ENCODE data around the gene LDHAL6B. TPM values are rescaled to one million over a fixed set of nuclear protein-coding genes. Genes with fewer than 3 reads are reported as not detected.

The LDHAL6B gene
- total RNA-seq, 1 donor from 2014 or later: not detected

GRCh38 chr15:59227021-59227420 lies 20.4 kb downstream of the LDHAL6B start:
- peaks cover 53% of the 10 kb centered on the region for H3K4me1 Mint-ChIP-seq (ENCODE audit: low read depth)
- no peak overlapping the region for H3K4me3 Mint-ChIP-seq (ENCODE audit: unreplicated experiment)
- H3K36me3 Mint-ChIP-seq (ENCODE audit: low read depth): peaks cover 36% of the 10 kb centered on the region
- H3K27me3 Mint-ChIP-seq (ENCODE audit: low read depth): no peaks in the 10 kb centered on the region
- no peak overlapping the region for H3K27ac Mint-ChIP-seq (ENCODE audit: unreplicated experiment)
- TF ChIP-seq CTCF (IDR thresholded peaks at IDR 0.05): no peak
- H3K9me3 Mint-ChIP-seq (ENCODE audit: low read depth): peaks cover 2% of the 10 kb centered on the region
- no peak for DNase-seq (ENCODE audit: low spot score)

- no peak for DNase-seq (ENCODE audit: low spot score)
- no peak for TF ChIP-seq CTCF (IDR thresholded peaks at IDR 0.05)
- Mint-ChIP-seq H3K9me3 (ENCODE audit: low read depth) (peaks cover 2% of the 10 kb centered on the region), H3K4me1 (ENCODE audit: low read depth) (peaks cover 45% of the 10 kb centered on the region), H3K27ac (ENCODE audit: unreplicated experiment) (no peak overlapping the region), H3K36me3 (ENCODE audit: low read depth) (peaks cover 29% of the 10 kb centered on the region), H3K27me3 (ENCODE audit: low read depth) (no peaks in the 10 kb centered on the region), H3K4me3 (ENCODE audit: unreplicated experiment) (no peak overlapping the region)
Measured at GRCh38 chr15:59229015-59229414, 22.4 kb downstream of the LDHAL6B start.

- DNase-seq (ENCODE audit: low spot score): no peak
- Mint-ChIP-seq H3K36me3 (ENCODE audit: low read depth) (peaks cover 29% of the 10 kb centered on the region), H3K9me3 (ENCODE audit: low read depth) (peaks cover 2% of the 10 kb centered on the region)
Measured at GRCh38 chr15:59229453-59229852, 22.8 kb downstream of the LDHAL6B start.

GRCh38 chr15:59230531-59231055 lies 23.9 kb downstream of the LDHAL6B start:
- peaks cover 2% of the 10 kb centered on the region for H3K9me3 Mint-ChIP-seq (ENCODE audit: low read depth)
- TF ChIP-seq CTCF (IDR thresholded peaks at IDR 0.05): no peak
- H3K36me3 Mint-ChIP-seq (ENCODE audit: low read depth): peaks cover 23% of the 10 kb centered on the region
- DNase-seq (ENCODE audit: low spot score): no peak
- no peaks in the 10 kb centered on the region for H3K27me3 Mint-ChIP-seq (ENCODE audit: low read depth)
- no peak overlapping the region for H3K4me3 Mint-ChIP-seq (ENCODE audit: unreplicated experiment)
- no peak overlapping the region for H3K27ac Mint-ChIP-seq (ENCODE audit: unreplicated experiment)
- peaks cover 32% of the 10 kb centered on the region for H3K4me1 Mint-ChIP-seq (ENCODE audit: low read depth)

More at GRCh38 chr15:59229453-59229852, 22.8 kb downstream of the LDHAL6B start:
- Mint-ChIP-seq H3K27me3 (ENCODE audit: low read depth) (no peaks in the 10 kb centered on the region), H3K4me1 (ENCODE audit: low read depth) (peaks cover 42% of the 10 kb centered on the region), H3K27ac (ENCODE audit: unreplicated experiment) (no peak overlapping the region), H3K4me3 (ENCODE audit: unreplicated experiment) (no peak overlapping the region)
- no peak for TF ChIP-seq CTCF (IDR thresholded peaks at IDR 0.05)

GRCh38 chr15:59232476-59232875 lies 25.8 kb downstream of the LDHAL6B start:
- TF ChIP-seq CTCF (IDR thresholded peaks at IDR 0.05): no peak
- H3K9me3 Mint-ChIP-seq (ENCODE audit: low read depth): no peaks in the 10 kb centered on the region
- no peak overlapping the region for H3K4me3 Mint-ChIP-seq (ENCODE audit: unreplicated experiment)
- peaks cover 30% of the 10 kb centered on the region for H3K4me1 Mint-ChIP-seq (ENCODE audit: low read depth)
- H3K36me3 Mint-ChIP-seq (ENCODE audit: low read depth): peaks cover 19% of the 10 kb centered on the region
- no peak for DNase-seq (ENCODE audit: low spot score)
- peak overlapping the region; percentile 75 for H3K27ac Mint-ChIP-seq (ENCODE audit: unreplicated experiment)
- H3K27me3 Mint-ChIP-seq (ENCODE audit: low read depth): no peaks in the 10 kb centered on the region
